ENCODE measurements around the gene PLEKHA4.

PLEKHA4 gene

DNA sequence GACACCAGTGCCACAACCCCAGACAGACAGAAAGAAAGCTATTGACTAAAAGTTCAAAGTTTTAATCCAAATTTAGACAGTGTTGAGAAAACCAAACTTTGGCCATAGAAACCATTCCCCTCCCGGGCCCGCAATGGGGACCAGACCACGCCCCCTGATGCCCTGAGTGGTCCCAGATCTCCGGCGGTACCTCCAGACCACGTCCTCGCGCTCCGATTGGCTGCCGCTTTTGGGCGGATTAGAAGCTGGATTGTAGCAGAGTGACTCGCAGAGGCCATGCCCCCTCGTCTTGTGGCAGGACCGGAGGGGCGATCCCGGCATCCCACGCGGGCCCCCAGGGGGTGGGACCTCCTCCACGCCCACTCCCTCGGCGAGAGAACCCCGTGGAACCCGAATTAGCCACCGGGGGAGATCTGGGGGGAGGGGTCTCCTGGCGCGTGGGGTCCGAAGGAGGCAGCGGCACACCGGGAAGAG, 31.3 kb downstream of the PLEKHA4 start:
- Histone ChIP-seq H3K36me3 (replicated peaks; ENCODE audit: insufficient read depth, low read length) (no peaks in the 10 kb centered on the region), H3K4me1 (ENCODE audit: low read length) (no peaks in the 10 kb centered on the region), H3F3A (ENCODE audit: insufficient read depth, low read length) (0 out of 2 replicates have a peak, but pooled peaks cover 3% of the 10 kb centered on the region), H3K4me2 (ENCODE audit: low read depth, low read length) (peak overlapping the region; percentile 87), H4K20me1 (ENCODE audit: insufficient read depth, low read length) (no peaks in the 10 kb centered on the region), H3K9me2 (replicated peaks; ENCODE audit: insufficient read depth, low read length) (no peaks in the 10 kb centered on the region), H2AFZ (ENCODE audit: low read length) (peak overlapping the region; percentile 71), H3K9me3 (replicated peaks; ENCODE audit: insufficient read depth, low read length) (no peaks in the 10 kb centered on the region), H3K27ac (ENCODE audit: low read length) (no peak overlapping the region), H3K4me3 (ENCODE audit: low read length) (peak overlapping the region; percentile 56), H3K27me3 (replicated peaks; ENCODE audit: insufficient read depth, low read length) (peaks cover 8% of the 10 kb centered on the region; the same call in 1 of the 2 replicates), H3K79me2 (ENCODE audit: low read length) (no peaks in the 10 kb centered on the region), H3K9ac (ENCODE audit: low read length) (no peak overlapping the region; the same call in 1 of the 2 replicates)
- TF ChIP-seq EZH2phosphoT487 (IDR thresholded peaks at IDR 0.05; ENCODE audit: low read length) (no peak), EZH2 (optimal IDR thresholded peaks at IDR 0.05; ENCODE audit: low read depth, low read length) (no peak)
- TF ChIP-seq, protein P1, sequence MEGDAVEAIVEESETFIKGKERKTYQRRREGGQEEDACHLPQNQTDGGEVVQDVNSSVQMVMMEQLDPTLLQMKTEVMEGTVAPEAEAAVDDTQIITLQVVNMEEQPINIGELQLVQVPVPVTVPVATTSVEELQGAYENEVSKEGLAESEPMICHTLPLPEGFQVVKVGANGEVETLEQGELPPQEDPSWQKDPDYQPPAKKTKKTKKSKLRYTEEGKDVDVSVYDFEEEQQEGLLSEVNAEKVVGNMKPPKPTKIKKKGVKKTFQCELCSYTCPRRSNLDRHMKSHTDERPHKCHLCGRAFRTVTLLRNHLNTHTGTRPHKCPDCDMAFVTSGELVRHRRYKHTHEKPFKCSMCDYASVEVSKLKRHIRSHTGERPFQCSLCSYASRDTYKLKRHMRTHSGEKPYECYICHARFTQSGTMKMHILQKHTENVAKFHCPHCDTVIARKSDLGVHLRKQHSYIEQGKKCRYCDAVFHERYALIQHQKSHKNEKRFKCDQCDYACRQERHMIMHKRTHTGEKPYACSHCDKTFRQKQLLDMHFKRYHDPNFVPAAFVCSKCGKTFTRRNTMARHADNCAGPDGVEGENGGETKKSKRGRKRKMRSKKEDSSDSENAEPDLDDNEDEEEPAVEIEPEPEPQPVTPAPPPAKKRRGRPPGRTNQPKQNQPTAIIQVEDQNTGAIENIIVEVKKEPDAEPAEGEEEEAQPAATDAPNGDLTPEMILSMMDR (IDR thresholded peaks at IDR 0.05; ENCODE audit: low read length) = no peak
- peak; percentile 40 for DNase-seq

DNA sequence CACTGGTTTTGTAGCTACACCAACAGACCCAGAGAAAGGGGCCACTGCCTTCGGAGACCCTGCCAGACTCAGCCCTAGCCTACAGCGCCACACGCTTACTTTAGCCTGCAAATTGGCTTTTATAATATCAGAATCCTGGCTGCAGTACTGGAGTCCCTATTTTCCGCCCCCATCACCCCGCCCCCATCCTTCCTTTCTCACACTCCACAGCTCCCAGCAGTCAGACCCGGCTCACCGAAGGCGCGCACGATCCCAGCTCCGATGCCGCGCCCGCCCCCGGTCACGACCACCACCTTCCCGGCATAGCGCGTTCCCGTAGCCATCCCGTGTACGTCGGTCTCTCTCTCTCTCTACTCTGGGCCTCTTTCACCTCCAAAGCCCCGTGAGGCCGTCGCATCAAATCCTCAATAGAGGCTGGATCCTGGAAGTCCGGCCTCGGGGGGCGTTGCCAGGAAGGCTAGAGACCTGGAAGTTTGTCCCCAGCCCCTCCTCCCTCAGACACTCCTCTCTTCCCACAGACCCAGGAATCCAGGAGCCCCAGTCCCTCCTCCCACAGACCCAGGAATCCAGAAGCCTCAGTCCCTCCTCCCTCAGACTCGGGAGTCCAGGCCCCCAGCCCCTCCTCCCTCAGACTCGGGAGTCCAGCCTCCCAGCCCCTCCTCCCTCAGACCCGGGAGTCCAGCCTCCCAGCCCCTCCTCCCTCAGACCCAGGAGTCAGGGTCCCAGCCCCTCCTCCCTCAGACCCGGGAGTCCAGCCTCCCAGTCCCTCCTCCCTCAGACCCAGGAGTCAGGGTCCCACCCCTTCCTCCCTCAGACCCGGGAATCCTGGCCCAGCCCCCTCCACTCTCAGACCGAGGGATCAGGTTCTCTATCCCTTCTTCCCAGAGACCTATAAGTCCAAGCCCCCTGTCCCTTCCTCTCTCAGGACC, 32.1 kb downstream of the PLEKHA4 start, which contains the start of gene HSD17B14:
Gene HSD17B14, minus strand, starts transcription at position 403 of the 929 bp plus-strand sequence. Its CDS starts 80 bp downstream, at position 323.
- Histone ChIP-seq H3K9me3 (replicated peaks; ENCODE audit: insufficient read depth, low read length) (no peaks in the 10 kb centered on the region), H3K9me2 (replicated peaks; ENCODE audit: insufficient read depth, low read length) (no peaks in the 10 kb centered on the region), H3K27me3 (replicated peaks; ENCODE audit: insufficient read depth, low read length) (peaks cover 8% of the 10 kb centered on the region; the same call in 1 of the 2 replicates), H3K4me1 (ENCODE audit: low read length) (no peaks in the 10 kb centered on the region), H3F3A (ENCODE audit: insufficient read depth, low read length) (0 out of 2 replicates have a peak, but pooled peaks cover 3% of the 10 kb centered on the region), H4K20me1 (ENCODE audit: insufficient read depth, low read length) (no peaks in the 10 kb centered on the region), H3K9ac (ENCODE audit: low read length) (peak within 1 kb of the TSS; percentile 44; the same call in 1 of the 2 replicates), H3K27ac (ENCODE audit: low read length) (no peak within 1 kb of the TSS), H2AFZ (ENCODE audit: low read length) (peak within 1 kb of the TSS; percentile 71), H3K79me2 (ENCODE audit: low read length) (no peaks in the 10 kb centered on the region), H3K4me3 (ENCODE audit: low read length) (peak within 1 kb of the TSS; percentile 56), H3K4me2 (ENCODE audit: low read depth, low read length) (peak within 1 kb of the TSS; percentile 87), H3K36me3 (replicated peaks; ENCODE audit: insufficient read depth, low read length) (no peaks in the 10 kb centered on the region)
- no peak for DNase-seq
- TF ChIP-seq, protein P1 (IDR thresholded peaks at IDR 0.05; ENCODE audit: low read length) = no peak
- TF ChIP-seq EZH2phosphoT487 (IDR thresholded peaks at IDR 0.05; ENCODE audit: low read length) = no peak
- TF ChIP-seq EZH2 (optimal IDR thresholded peaks at IDR 0.05; ENCODE audit: low read depth, low read length) = no peak

DNA sequence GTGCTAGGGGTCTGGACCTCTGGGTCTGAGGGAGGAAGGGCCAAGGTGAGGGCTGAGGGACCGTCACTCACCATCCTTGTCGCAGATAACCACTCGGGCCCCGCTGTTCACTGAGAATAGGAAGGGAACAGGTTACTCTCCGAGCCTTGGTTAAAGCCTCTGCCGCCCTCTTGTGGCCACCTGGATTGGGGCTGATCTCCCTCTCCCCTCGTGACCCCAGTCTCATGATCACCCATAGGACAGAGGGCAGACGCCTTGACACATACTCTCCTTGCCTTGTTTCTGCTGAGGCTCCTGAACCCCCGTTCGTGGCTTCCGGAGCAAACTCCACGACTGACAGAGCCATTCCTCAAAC, 32.7 kb downstream of the PLEKHA4 start:
- TF ChIP-seq, protein P1 (IDR thresholded peaks at IDR 0.05; ENCODE audit: low read length) = peak; percentile 91
- no peak for TF ChIP-seq EZH2phosphoT487 (IDR thresholded peaks at IDR 0.05; ENCODE audit: low read length)
- peak overlapping the region; percentile 71 for H2AFZ ChIP-seq (ENCODE audit: low read length)
- peak overlapping the region; percentile 56 for H3K4me3 ChIP-seq (ENCODE audit: low read length)

More for the DNA sequence above, 32.7 kb downstream of the PLEKHA4 start:
- H3K9me3 ChIP-seq (replicated peaks; ENCODE audit: insufficient read depth, low read length) = no peaks in the 10 kb centered on the region
- H3K9me2 ChIP-seq (replicated peaks; ENCODE audit: insufficient read depth, low read length) = no peaks in the 10 kb centered on the region
- 0 out of 2 replicates have a peak, but pooled peaks cover 3% of the 10 kb centered on the region for H3F3A ChIP-seq (ENCODE audit: insufficient read depth, low read length)
- H4K20me1 ChIP-seq (ENCODE audit: insufficient read depth, low read length) = no peaks in the 10 kb centered on the region
- H3K36me3 ChIP-seq (replicated peaks; ENCODE audit: insufficient read depth, low read length) = no peaks in the 10 kb centered on the region
- no peaks in the 10 kb centered on the region for H3K4me1 ChIP-seq (ENCODE audit: low read length)
- H3K79me2 ChIP-seq (ENCODE audit: low read length) = no peaks in the 10 kb centered on the region
- peak overlapping the region; percentile 87 for H3K4me2 ChIP-seq (ENCODE audit: low read depth, low read length)
- DNase-seq = peak; percentile 88
- no peak overlapping the region for H3K27ac ChIP-seq (ENCODE audit: low read length)
- H3K9ac ChIP-seq (ENCODE audit: low read length) = peak overlapping the region; percentile 44; the same call in 1 of the 2 replicates
- H3K27me3 ChIP-seq (replicated peaks; ENCODE audit: insufficient read depth, low read length) = peaks cover 8% of the 10 kb centered on the region; the same call in 1 of the 2 replicates

Measured in MM.1S (cell line).